ENCODE measurements around the gene GFRA1.
"Not testable (repeated sequence)": the region's sequence is repeated elsewhere in the genome, so short reads cannot be mapped to it uniquely, and the experiment has no call there.

Gene GFRA1

GRCh38 chr10:116038259-116038658 lies 234.7 kb downstream of the GFRA1 start (continued):
- TF ChIP-seq BCL6B (tag by site-specific recombination; IDR thresholded peaks at IDR 0.05) (no peak), ZNF138 (tag by site-specific recombination; IDR thresholded peaks at IDR 0.05; ENCODE audit: borderline replicate concordance) (no peak), ZNF394 (tag by site-specific recombination; IDR thresholded peaks at IDR 0.05; ENCODE audit: borderline replicate concordance) (no peak), ZNF398 (tag by site-specific recombination; IDR thresholded peaks at IDR 0.05) (no peak), ZNF837 (tag by site-specific recombination; IDR thresholded peaks at IDR 0.05) (no peak), EGR2 (tag by site-specific recombination; IDR thresholded peaks at IDR 0.05; ENCODE audit: low read depth) (no peak), ZNF664 (tag by site-specific recombination; IDR thresholded peaks at IDR 0.05) (no peak)
- TF ChIP-seq, protein P1, sequence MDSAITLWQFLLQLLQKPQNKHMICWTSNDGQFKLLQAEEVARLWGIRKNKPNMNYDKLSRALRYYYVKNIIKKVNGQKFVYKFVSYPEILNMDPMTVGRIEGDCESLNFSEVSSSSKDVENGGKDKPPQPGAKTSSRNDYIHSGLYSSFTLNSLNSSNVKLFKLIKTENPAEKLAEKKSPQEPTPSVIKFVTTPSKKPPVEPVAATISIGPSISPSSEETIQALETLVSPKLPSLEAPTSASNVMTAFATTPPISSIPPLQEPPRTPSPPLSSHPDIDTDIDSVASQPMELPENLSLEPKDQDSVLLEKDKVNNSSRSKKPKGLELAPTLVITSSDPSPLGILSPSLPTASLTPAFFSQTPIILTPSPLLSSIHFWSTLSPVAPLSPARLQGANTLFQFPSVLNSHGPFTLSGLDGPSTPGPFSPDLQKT (IDR thresholded peaks at IDR 0.05; ENCODE audit: borderline replicate concordance, low read depth, low read length) = no peak
- TF ChIP-seq, protein P2, sequence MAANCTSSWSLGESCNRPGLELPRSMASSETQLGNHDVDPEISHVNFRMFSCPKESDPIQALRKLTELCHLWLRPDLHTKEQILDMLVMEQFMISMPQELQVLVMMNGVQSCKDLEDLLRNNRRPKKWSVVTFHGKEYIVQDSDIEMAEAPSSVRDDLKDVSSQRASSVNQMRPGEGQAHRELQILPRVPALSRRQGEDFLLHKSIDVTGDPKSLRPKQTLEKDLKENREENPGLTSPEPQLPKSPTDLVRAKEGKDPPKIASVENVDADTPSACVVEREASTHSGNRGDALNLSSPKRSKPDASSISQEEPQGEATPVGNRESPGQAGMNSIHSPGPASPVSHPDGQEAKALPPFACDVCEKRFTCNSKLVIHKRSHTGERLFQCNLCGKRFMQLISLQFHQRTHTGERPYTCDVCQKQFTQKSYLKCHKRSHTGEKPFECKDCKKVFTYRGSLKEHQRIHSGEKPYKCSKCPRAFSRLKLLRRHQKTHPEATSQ (tag by site-specific recombination; IDR thresholded peaks at IDR 0.05) = no peak

DNA sequence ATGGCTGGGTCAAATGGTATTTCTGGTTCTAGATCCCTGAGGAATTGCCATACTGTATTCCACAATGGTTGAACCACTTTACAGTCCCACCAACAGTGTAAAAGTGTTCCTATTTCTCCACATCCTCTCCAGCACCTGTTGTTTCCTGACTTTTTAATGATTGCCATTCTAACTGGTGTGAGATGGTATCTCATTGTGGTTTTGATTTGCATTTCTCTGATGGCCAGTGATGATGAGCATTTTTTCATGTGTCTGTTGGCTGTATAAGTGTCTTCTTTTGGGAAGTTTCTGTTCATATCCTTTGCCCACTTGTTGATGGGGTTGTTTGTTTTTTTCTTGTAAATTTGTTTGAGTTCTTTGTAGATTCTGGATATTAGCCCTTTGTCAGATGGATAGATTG lies 237.6 kb downstream of the GFRA1 start:
- H3K36me3 ChIP-seq (ENCODE audit: control insufficient read depth in 2 of 2, insufficient read depth in 1 of 2, low read length in 2 of 2); H3K4me1 ChIP-seq (ENCODE audit: control insufficient read depth, insufficient read depth, low read length); H3K9me3 ChIP-seq (ENCODE audit: control insufficient read depth, insufficient read depth, low read depth, low read length); H3K27ac ChIP-seq (ENCODE audit: extremely low read depth, low read depth, low read length); POLR2A ChIA-PET; H3K4me3 ChIP-seq (ENCODE audit: low read depth, low read length); CTCF ChIA-PET: not testable (repeated sequence)
- peak; percentile 80 for TF ChIP-seq SCRT2 (tag by site-specific recombination; IDR thresholded peaks at IDR 0.05)
- TF ChIP-seq SCRT1 (tag by site-specific recombination; IDR thresholded peaks at IDR 0.05; ENCODE audit: borderline replicate concordance) = peak; percentile 61; the same call in 1 of the 2 replicates

DNA sequence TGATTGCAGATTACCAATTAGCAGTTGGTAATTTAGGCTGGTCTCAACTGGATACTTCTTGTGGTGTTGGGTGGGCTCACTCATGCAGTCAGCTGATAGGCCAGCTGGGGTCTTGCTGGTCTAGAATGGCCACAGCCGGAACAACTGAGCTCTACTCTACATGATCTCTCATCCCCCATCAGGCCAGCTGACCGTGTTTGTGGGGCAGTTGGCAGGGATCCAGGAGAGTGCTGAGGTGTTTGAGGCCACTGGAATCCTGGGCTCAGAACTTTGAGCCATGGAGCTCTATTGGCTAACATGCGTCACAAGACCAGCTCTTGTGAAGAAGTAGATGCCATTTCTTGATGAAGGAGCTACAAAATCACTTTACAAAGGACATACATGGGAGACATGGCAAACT lies 242.4 kb downstream of the GFRA1 start:
- CTCF ChIA-PET = no interaction called here
- TF ChIP-seq, protein P3, sequence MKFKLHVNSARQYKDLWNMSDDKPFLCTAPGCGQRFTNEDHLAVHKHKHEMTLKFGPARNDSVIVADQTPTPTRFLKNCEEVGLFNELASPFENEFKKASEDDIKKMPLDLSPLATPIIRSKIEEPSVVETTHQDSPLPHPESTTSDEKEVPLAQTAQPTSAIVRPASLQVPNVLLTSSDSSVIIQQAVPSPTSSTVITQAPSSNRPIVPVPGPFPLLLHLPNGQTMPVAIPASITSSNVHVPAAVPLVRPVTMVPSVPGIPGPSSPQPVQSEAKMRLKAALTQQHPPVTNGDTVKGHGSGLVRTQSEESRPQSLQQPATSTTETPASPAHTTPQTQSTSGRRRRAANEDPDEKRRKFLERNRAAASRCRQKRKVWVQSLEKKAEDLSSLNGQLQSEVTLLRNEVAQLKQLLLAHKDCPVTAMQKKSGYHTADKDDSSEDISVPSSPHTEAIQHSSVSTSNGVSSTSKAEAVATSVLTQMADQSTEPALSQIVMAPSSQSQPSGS (tag by site-specific recombination; IDR thresholded peaks at IDR 0.05; ENCODE audit: low read depth) = no peak
- TF ChIP-seq MYNN (tag by site-specific recombination; IDR thresholded peaks at IDR 0.05; ENCODE audit: borderline replicate concordance) = no peak
- TF ChIP-seq ZIC2 (tag by site-specific recombination; IDR thresholded peaks at IDR 0.05) = 0 out of 2 replicates have a peak, but pooled peaks have one; percentile 12
- TF ChIP-seq TSHZ1 (tag by site-specific recombination; IDR thresholded peaks at IDR 0.05; ENCODE audit: borderline replicate concordance) = no peak
- no peak for TF ChIP-seq HOXA7 (CRISPR knock-in tag; IDR thresholded peaks at IDR 0.05; ENCODE audit: borderline replicate concordance)

More for the DNA sequence above, 242.4 kb downstream of the GFRA1 start:
- POLR2A ChIA-PET = no interaction called here
- Histone ChIP-seq H3K4me1 (ENCODE audit: control insufficient read depth, insufficient read depth, low read length) (no peaks in the 10 kb centered on the region), H3K4me3 (ENCODE audit: low read depth, low read length) (no peak overlapping the region), H3K36me3 (ENCODE audit: control insufficient read depth in 2 of 2, insufficient read depth in 1 of 2, low read length in 2 of 2) (no peaks in the 10 kb centered on the region), H3K27ac (ENCODE audit: extremely low read depth, low read depth, low read length) (no peak overlapping the region), H3K9me3 (ENCODE audit: control insufficient read depth, insufficient read depth, low read depth, low read length) (no peaks in the 10 kb centered on the region; the same call in 1 of the 2 replicates)

All from HEK293 (cell line).